Sigmoid colon (tissue), 4 donors: ENCODE results near the gene SLAMF9.

Experiments used
- CTCF ChIP-seq, 4 experiments: fragments of 450-650 bp in 3 of 4; fragments of 200-600 bp in 1 of 4; IDR thresholded peaks; one replicate each; pipeline ENCODE4 v1.5.1; 2016 to 2019; ENCODE audit warnings: antibody characterized with exemption in 4 of 4, mild to moderate bottlenecking in 3 of 4, moderate library complexity in 2 of 4
- EP300 ChIP-seq, 4 donors: sonication (generic); formaldehyde crosslinking; IDR thresholded peaks; one replicate each; pipeline ENCODE4 v1.6.1; 2017; ENCODE audit warnings: antibody characterized with exemption in 4 of 4
- POLR2A ChIP-seq, 2 donors: fragments of 450-650 bp; IDR thresholded peaks; one replicate each; pipeline ENCODE4 v1.6.1; 2016; ENCODE audit warnings: antibody characterized with exemption in 2 of 2, mild to moderate bottlenecking in 2 of 2, moderate library complexity in 2 of 2

- TF ChIP-seq CTCF (IDR thresholded peaks at IDR 0.05) (no peak), EP300 (IDR thresholded peaks at IDR 0.05) (no peak), POLR2A (IDR thresholded peaks at IDR 0.05) (no peak)
Measured at GRCh38 chr1:159981351-159982055, 27.5 kb upstream of the SLAMF9 start.
